ENCODE measurements around the gene KRTAP10-12. TPM values are rescaled to one million over a fixed set of nuclear protein-coding genes. Genes with fewer than 3 reads are reported as not detected.

KRTAP10-12 gene
- total and polyA plus RNA-seq, 2 of the 4 experiments (the other 2 are of a cell fraction): not detected

DNA sequence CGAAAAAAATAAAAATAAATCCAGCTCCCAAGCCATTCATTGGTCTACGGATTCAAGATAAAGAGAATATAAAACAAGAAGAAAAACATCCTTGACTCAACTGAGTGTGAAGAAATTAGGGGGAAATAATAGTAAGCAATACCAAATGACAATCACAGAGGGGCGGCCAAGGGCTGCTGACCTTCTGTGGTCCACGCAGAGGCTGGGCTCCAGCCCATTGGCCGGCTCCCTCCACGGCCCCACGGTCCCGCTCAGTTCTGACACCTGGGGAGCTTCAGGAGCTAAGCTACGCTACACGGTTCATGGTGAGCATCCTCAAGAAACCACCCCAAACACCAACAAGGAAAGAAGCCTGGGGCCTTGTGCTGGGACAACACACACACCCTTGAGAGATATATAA lies 400 bp upstream of the KRTAP10-12 start:
- no peak overlapping the region for H4K91ac ChIP-seq (ENCODE audit: insufficient read depth, low read depth, low read length)
- TF ChIP-seq USF2 (IDR thresholded peaks at IDR 0.05; ENCODE audit: low read depth, low read length): no peak
- no peak for TF ChIP-seq POLR2A (IDR thresholded peaks at IDR 0.05; ENCODE audit: low read depth, low read length)
- no peak for TF ChIP-seq MXI1 (IDR thresholded peaks at IDR 0.05; ENCODE audit: borderline replicate concordance, low read depth, low read length)
- TF ChIP-seq MAFK (IDR thresholded peaks at IDR 0.05; ENCODE audit: low read depth, low read length): no peak
- TF ChIP-seq, protein P1, sequence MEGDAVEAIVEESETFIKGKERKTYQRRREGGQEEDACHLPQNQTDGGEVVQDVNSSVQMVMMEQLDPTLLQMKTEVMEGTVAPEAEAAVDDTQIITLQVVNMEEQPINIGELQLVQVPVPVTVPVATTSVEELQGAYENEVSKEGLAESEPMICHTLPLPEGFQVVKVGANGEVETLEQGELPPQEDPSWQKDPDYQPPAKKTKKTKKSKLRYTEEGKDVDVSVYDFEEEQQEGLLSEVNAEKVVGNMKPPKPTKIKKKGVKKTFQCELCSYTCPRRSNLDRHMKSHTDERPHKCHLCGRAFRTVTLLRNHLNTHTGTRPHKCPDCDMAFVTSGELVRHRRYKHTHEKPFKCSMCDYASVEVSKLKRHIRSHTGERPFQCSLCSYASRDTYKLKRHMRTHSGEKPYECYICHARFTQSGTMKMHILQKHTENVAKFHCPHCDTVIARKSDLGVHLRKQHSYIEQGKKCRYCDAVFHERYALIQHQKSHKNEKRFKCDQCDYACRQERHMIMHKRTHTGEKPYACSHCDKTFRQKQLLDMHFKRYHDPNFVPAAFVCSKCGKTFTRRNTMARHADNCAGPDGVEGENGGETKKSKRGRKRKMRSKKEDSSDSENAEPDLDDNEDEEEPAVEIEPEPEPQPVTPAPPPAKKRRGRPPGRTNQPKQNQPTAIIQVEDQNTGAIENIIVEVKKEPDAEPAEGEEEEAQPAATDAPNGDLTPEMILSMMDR (conservative IDR thresholded peaks at IDR 0.05; ENCODE audit: low read depth, low read length): no peak
- TF ChIP-seq CHD1 (IDR thresholded peaks at IDR 0.05; ENCODE audit: low read depth, low read length): no peak
- TF ChIP-seq, protein P2, sequence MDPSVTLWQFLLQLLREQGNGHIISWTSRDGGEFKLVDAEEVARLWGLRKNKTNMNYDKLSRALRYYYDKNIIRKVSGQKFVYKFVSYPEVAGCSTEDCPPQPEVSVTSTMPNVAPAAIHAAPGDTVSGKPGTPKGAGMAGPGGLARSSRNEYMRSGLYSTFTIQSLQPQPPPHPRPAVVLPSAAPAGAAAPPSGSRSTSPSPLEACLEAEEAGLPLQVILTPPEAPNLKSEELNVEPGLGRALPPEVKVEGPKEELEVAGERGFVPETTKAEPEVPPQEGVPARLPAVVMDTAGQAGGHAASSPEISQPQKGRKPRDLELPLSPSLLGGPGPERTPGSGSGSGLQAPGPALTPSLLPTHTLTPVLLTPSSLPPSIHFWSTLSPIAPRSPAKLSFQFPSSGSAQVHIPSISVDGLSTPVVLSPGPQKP (IDR thresholded peaks at IDR 0.05; ENCODE audit: borderline replicate concordance, low read depth, low read length): no peak
- TF ChIP-seq FOS (IDR thresholded peaks at IDR 0.05; ENCODE audit: low read depth, low read length): no peak
- no peak for TF ChIP-seq MAZ (IDR thresholded peaks at IDR 0.05; ENCODE audit: borderline replicate concordance, low read depth, low read length)
- no peak for TF ChIP-seq RCOR1 (IDR thresholded peaks at IDR 0.05; ENCODE audit: insufficient replicate concordance, low read length)
- TF ChIP-seq RAD21 (IDR thresholded peaks at IDR 0.05; ENCODE audit: low read length): no peak
- no peak for TF ChIP-seq CEBPB (IDR thresholded peaks at IDR 0.05; ENCODE audit: low read depth, low read length)
- no peak for TF ChIP-seq SMC3 (IDR thresholded peaks at IDR 0.05; ENCODE audit: low read depth, low read length)
- no peak for TF ChIP-seq NFE2L2 (IDR thresholded peaks at IDR 0.05; ENCODE audit: low read depth, low read length)
- no peak for TF ChIP-seq RFX5 (IDR thresholded peaks at IDR 0.05; ENCODE audit: low read depth, low read length)
- TF ChIP-seq BHLHE40 (IDR thresholded peaks at IDR 0.05; ENCODE audit: low read depth, low read length): no peak
- no peak overlapping the region for H2BK5ac ChIP-seq (ENCODE audit: low read depth, low read length, poor library complexity, severe bottlenecking)
- H3K18ac ChIP-seq (ENCODE audit: low read depth, low read length): no peak overlapping the region
- H2BK20ac ChIP-seq (ENCODE audit: low read depth, low read length): no peak overlapping the region
- BruUV-seq (replicated peaks): no TSS peak
- dilution Hi-C loops (cut with HindIII; ENCODE audit: low sequenced_read_pairs, unreplicated experiment): no loop called here
- no peak overlapping the region for H3K27ac ChIP-seq (ENCODE audit: insufficient read depth, low read length)
- no peaks in the 10 kb centered on the region for H3K4me1 ChIP-seq (ENCODE audit: control insufficient read depth, insufficient read depth, low read length)
- no peak overlapping the region for H3K4ac ChIP-seq (ENCODE audit: low read depth, low read length)
- H2AFZ ChIP-seq (replicated peaks; ENCODE audit: low read length, poor library complexity): no peak overlapping the region
- no peaks in the 10 kb centered on the region for H3K79me1 ChIP-seq (ENCODE audit: low read depth in 1 of 2, low read length in 2 of 2)
- POLR2A ChIA-PET (ENCODE audit: unreplicated experiment): no interaction called here
- H2AK9ac ChIP-seq (replicated peaks; ENCODE audit: low read depth, low read length, poor library complexity): no peak overlapping the region
- no peaks in the 10 kb centered on the region; the same call in 1 of the 2 replicates for H3K9me3 ChIP-seq (ENCODE audit: control insufficient read depth, insufficient read depth, low read length)
- no peaks in the 10 kb centered on the region for H4K20me1 ChIP-seq (ENCODE audit: insufficient read depth, low read length)
- H3K9me1 ChIP-seq (ENCODE audit: insufficient read depth, low read length): no peaks in the 10 kb centered on the region
- no peak overlapping the region for H3K14ac ChIP-seq (replicated peaks; ENCODE audit: low read depth, low read length)
- no peaks in the 10 kb centered on the region for H3K36me3 ChIP-seq (ENCODE audit: control insufficient read depth, insufficient read depth, low read length)
- H2AK5ac ChIP-seq (ENCODE audit: low read depth, low read length): no peak overlapping the region
- no peak overlapping the region for H3K56ac ChIP-seq (ENCODE audit: extremely low read depth, insufficient read depth, low read length)
- in situ Hi-C loops (cut with MboI; ENCODE audit: low sequenced_read_pairs): no loop called here
- H2BK15ac ChIP-seq (ENCODE audit: low read depth, low read length): no peak overlapping the region
- WGBS, 2 experiments (ENCODE audit: extremely low coverage in 2 of 2, insufficient read length in 1 of 2): 41% methylated on average over 6 of the region's 10 CpGs; no CpG with 5 or more reads in 1 of the 2 experiments
- no peak overlapping the region for H2BK120ac ChIP-seq (ENCODE audit: low read depth, low read length)
- no peak overlapping the region for H4K5ac ChIP-seq (ENCODE audit: low read depth, low read length)
- H3K9ac ChIP-seq (ENCODE audit: low read depth, low read length): no peak overlapping the region
- no peak overlapping the region for H3K23ac ChIP-seq (ENCODE audit: low read depth, low read length)
- peaks cover 50% of the 10 kb centered on the region for H3K27me3 ChIP-seq (ENCODE audit: control insufficient read depth, insufficient read depth, low read length)
- H4K8ac ChIP-seq (ENCODE audit: low read depth in 2 of 2, low read length in 2 of 2): no peak overlapping the region
- ATAC-seq (ENCODE audit: low read depth) (no peak), DNase-seq (no peak)
- intact Hi-C loops (cut with micrococcal nuclease): no loop called here
- no peak overlapping the region for H3K4me3 ChIP-seq (ENCODE audit: insufficient read depth, low read depth, low read length)
- no peak overlapping the region for H3K4me2 ChIP-seq (ENCODE audit: low read depth, low read length)
- CTCF ChIA-PET: no interaction called here
